ENCODE results near the gene PARD3. TPM values are rescaled to one million over a fixed set of nuclear protein-coding genes. Genes with fewer than 3 reads are reported as not detected.

PARD3 gene
- total and polyA plus RNA-seq, 3 donors from 2014 or later = 31.8 to 59.5 (median 49.5) TPM

- H3K27me3 ChIP-seq = no peaks in the 10 kb centered on the region
- no peak for TF ChIP-seq CTCF (IDR thresholded peaks at IDR 0.05)
- WGBS, 2 donors = 45 to 63% methylated on average over 1 of the region's 1 CpG
- no peak overlapping the region for H3K4me3 ChIP-seq
- intact Hi-C loops (cut with DNase I; ENCODE audit: low total_unique reads) = no loop called here
- H3K4me1 ChIP-seq = no peaks in the 10 kb centered on the region
- no peak overlapping the region for H3K27ac ChIP-seq
- H3K36me3 ChIP-seq (ENCODE audit: low read depth, missing control alignments) = no peaks in the 10 kb centered on the region
- no peak for DNase-seq
- H3K9me3 ChIP-seq = no peaks in the 10 kb centered on the region
Measured at GRCh38 chr10:34323192-34323591, 491.9 kb downstream of the PARD3 start.

GRCh38 chr10:34320265-34320664 lies 494.8 kb downstream of the PARD3 start:
- no peak for TF ChIP-seq CTCF (IDR thresholded peaks at IDR 0.05)
- TF ChIP-seq POLR2A (IDR thresholded peaks at IDR 0.05) = no peak
- Histone ChIP-seq H3K4me3 (no peak overlapping the region), H3K4me1 (no peaks in the 10 kb centered on the region), H3K36me3 (ENCODE audit: low read depth, missing control alignments) (no peaks in the 10 kb centered on the region), H3K27ac (no peak overlapping the region), H3K27me3 (no peaks in the 10 kb centered on the region), H3K9me3 (no peaks in the 10 kb centered on the region)
- intact Hi-C loops (cut with DNase I; ENCODE audit: low total_unique reads) = no loop called here
- WGBS, 2 donors = 70 to 76% methylated on average over 4 of the region's 4 CpGs
- DNase-seq = no peak

- intact Hi-C loops (cut with DNase I; ENCODE audit: low total_unique reads) = no loop called here
- Histone ChIP-seq H3K4me1 (no peaks in the 10 kb centered on the region), H3K36me3 (ENCODE audit: low read depth, missing control alignments) (no peaks in the 10 kb centered on the region), H3K27ac (no peak overlapping the region), H3K27me3 (no peaks in the 10 kb centered on the region), H3K9me3 (no peaks in the 10 kb centered on the region), H3K4me3 (no peak overlapping the region)
- 64 to 70% methylated on average over 6 of the region's 6 CpGs for WGBS, 2 donors
- TF ChIP-seq CTCF (IDR thresholded peaks at IDR 0.05) (no peak), POLR2A (IDR thresholded peaks at IDR 0.05) (no peak)
- peak; percentile 21 for DNase-seq
Measured at GRCh38 chr10:34319197-34319846, 495.8 kb downstream of the PARD3 start.

- intact Hi-C loops (cut with DNase I; ENCODE audit: low total_unique reads) = no loop called here
- no peak for DNase-seq
- no peak overlapping the region for H3K27ac ChIP-seq
- no peaks in the 10 kb centered on the region for H3K9me3 ChIP-seq
- no peaks in the 10 kb centered on the region for H3K36me3 ChIP-seq (ENCODE audit: low read depth, missing control alignments)
- no peaks in the 10 kb centered on the region for H3K4me1 ChIP-seq
- TF ChIP-seq CTCF (IDR thresholded peaks at IDR 0.05) (no peak), POLR2A (IDR thresholded peaks at IDR 0.05) (no peak)
- WGBS, 2 donors = 63 to 79% methylated on average over 2 of the region's 2 CpGs
- no peaks in the 10 kb centered on the region for H3K27me3 ChIP-seq
- H3K4me3 ChIP-seq = no peak overlapping the region
Measured at GRCh38 chr10:34316154-34316553, 498.9 kb downstream of the PARD3 start.

GRCh38 chr10:34314457-34314856 lies 500.6 kb downstream of the PARD3 start:
- no peak for DNase-seq
- WGBS, 2 donors = 94 to 96% methylated on average over 5 of the region's 5 CpGs
- Histone ChIP-seq H3K4me3 (no peak overlapping the region), H3K27me3 (no peaks in the 10 kb centered on the region), H3K9me3 (no peaks in the 10 kb centered on the region), H3K36me3 (ENCODE audit: low read depth, missing control alignments) (no peaks in the 10 kb centered on the region), H3K27ac (no peak overlapping the region), H3K4me1 (no peaks in the 10 kb centered on the region)
- TF ChIP-seq POLR2A (IDR thresholded peaks at IDR 0.05) (no peak), CTCF (IDR thresholded peaks at IDR 0.05) (no peak)
- intact Hi-C loops (cut with DNase I; ENCODE audit: low total_unique reads) = no loop called here
